GM21423 (cell line): ENCODE measurements around the gene NUP85.
"Not testable (repeated sequence)": the region's sequence is repeated elsewhere in the genome, so short reads cannot be mapped to it uniquely, and the experiment has no call there.

ENCODE experiments used
- ATAC-seq: cut with Tn5 transposase; IDR thresholded peaks from one replicate; pipeline ENCODE4 v1.9.1; 2021; ENCODE audit warnings: mild to moderate bottlenecking, moderate library complexity; ENCODE audit not compliant: unreplicated experiment

Gene NUP85

GRCh38 chr17:75266316-75267152 lies 61.1 kb downstream of the NUP85 start:
- ATAC-seq = no peak

- no peak for ATAC-seq
Measured at GRCh38 chr17:75267153-75267410, 61.6 kb downstream of the NUP85 start.

- ATAC-seq = no peak
Measured at GRCh38 chr17:75267411-75268232, 62.1 kb downstream of the NUP85 start.

- no peak for ATAC-seq
Measured at GRCh38 chr17:75269844-75270217, 64.4 kb downstream of the NUP85 start.

GRCh38 chr17:75270218-75270965 lies 64.9 kb downstream of the NUP85 start:
- peak; percentile 29 for ATAC-seq

GRCh38 chr17:75270966-75271232 lies 65.4 kb downstream of the NUP85 start, which contains the start of gene MIF4GD:
MIF4GD (minus strand) TSS chr17:75271231; CDS start chr17:75270195, 1,036 bp downstream.
- peak; percentile 15 for ATAC-seq

- peak; percentile 59 for ATAC-seq
Measured at GRCh38 chr17:75271233-75271954, 65.9 kb downstream of the NUP85 start.

- no peak for ATAC-seq
Measured at GRCh38 chr17:75271955-75272847, 66.7 kb downstream of the NUP85 start.

- ATAC-seq = no peak
Measured at GRCh38 chr17:75272848-75273184, 67.3 kb downstream of the NUP85 start.

GRCh38 chr17:75273977-75274708 lies 68.7 kb downstream of the NUP85 start:
- no peak for ATAC-seq

GRCh38 chr17:75277664-75278071 lies 72.2 kb downstream of the NUP85 start:
- ATAC-seq = no peak

- not testable (repeated sequence) for ATAC-seq
Measured at GRCh38 chr17:75280189-75280588, 74.7 kb downstream of the NUP85 start.

GRCh38 chr17:75285123-75285522 lies 79.6 kb downstream of the NUP85 start:
- ATAC-seq = no peak
